HG03439 (cell line): ENCODE measurements around the gene PSMA1.
A peak's percentile ranks its signal among the peaks of the same experiment; 100 is the strongest.
"Not testable (repeated sequence)": the region's sequence is repeated elsewhere in the genome, so short reads cannot be mapped to it uniquely, and the experiment has no call there.

Experiments used
- ATAC-seq: cut with Tn5 transposase; IDR thresholded peaks from one replicate; pipeline ENCODE4 v1.9.1; 2021; ENCODE audit warnings: mild to moderate bottlenecking, moderate library complexity; ENCODE audit not compliant: unreplicated experiment

PSMA1 gene

GRCh38 chr11:14519917-14520746, at the start of gene PSMA1:
Gene PSMA1, minus strand, starts transcription at chr11:14520386. Its CDS starts 87 bp downstream, at chr11:14520299.
- ATAC-seq, result peak; percentile 93

DNA sequence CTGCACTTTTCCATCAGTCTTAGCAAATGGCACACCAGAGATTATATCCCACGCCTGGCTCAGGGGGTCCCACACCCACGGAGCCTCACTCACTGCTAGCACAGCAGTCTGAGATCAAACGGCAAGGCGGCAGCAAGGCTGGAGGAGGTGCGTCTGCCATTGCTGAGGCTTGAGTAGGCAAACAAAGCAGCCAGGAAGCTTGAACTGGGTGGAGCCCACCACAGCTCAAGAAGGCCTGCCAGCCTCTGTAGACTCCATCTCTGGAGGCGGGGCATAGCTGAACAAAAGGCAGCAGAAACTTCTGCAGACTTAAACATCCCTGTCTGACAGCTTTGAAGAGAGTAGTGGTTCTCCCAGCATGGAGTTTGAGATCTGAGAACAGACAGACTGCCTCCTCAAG, 49.3 kb upstream of the PSMA1 start:
- not testable (repeated sequence) for ATAC-seq

DNA sequence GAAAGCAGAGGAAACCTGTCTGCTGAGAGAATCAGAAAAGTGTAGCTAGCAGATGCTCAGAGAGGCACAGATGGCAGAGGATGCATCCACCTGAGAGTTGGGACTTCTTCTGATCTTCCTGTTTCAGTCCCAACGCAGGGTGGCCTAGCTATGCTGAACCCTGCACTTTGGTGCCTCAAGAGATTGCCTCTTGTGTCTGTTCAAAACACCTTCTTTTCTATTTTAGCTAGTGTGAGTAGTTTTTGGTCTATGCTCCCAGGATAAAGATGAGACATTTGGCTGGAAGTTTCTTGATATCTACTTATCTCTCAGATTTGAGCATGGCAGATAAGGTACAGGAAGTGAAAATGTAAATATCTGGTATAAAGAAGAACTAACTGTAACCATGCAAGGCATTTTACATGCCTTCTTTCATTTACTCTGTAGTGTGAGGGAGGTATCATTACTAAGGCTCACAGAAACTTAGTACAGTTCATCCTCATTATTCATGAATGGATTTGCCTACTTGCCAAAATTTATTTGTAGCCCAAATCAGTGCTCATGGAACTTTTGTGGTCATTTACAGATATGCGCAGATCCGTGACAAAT, 47.0 kb upstream of the PSMA1 start:
- no peak for ATAC-seq

DNA sequence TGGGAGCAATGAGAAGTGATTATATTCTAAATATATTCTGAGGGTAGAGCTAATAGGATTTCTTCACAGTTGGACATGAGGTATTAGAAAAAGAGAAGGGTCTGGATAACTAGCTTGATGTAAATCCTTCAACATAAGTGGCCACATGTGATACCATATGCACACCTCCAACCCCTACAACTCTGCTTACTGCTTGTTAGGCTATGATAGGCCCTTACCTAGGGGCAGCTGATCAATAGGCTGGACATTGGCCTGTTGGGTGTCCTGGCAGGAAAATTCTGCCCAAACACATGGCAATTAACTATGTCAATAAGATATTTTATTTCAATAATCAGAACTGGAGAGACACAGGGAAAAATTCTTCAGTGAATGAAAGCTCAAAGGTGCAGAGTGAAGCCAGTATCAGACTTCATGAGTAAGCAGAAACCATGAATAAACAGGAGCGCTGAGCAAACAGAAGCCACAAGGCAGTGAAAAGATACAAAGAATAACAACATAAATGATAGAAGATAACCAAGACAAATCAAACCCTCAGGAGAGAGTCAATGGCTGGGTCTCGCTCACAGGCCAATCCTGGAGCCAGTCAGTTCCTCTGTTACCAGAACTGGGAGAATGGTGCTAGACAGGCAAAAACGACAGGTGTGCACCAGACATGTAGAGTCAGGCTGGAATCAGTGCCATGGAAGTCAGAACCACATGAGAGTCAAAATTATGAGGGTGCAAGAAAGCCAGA, 46.3 kb upstream of the PSMA1 start:
- ATAC-seq, result no peak

DNA sequence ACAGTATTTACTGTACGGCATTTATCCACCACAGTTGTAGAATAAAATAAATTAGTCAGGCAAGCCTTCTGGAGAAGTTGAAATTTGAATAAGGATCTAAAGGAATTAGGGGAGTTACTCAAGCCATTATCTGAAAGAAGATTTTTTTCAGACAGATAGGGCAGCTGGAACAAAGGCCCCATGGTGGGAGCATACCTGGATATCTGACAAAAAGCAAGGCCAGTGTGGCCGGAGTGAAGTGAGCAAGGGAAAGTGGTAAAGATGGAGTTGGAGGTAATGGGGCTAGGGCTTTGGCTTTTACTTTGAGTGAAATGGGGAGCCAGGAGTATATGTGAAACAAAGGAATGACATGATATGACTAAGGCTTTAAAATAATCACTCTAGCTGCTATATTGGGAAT, 45.7 kb upstream of the PSMA1 start:
- ATAC-seq, result no peak

DNA sequence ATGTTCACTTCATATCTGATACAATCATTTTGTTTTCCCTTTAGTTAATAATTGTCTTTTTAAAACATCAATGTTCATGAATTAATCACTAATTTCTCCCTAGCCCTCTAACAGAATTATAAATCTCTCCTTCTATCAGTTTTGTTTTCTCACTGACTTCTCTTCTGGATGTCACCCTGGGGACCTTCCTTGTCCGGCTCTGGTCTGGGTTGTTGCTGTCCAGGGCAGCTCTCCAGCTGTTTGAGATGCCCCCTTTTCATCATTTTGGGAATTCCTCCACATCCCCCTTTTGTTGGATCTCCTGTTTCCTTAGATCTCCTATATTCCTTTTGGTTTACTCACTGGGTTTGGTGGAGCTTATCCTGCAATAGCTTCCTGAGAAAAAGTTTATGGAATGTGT, 35.6 kb upstream of the PSMA1 start:
- ATAC-seq, result no peak

DNA sequence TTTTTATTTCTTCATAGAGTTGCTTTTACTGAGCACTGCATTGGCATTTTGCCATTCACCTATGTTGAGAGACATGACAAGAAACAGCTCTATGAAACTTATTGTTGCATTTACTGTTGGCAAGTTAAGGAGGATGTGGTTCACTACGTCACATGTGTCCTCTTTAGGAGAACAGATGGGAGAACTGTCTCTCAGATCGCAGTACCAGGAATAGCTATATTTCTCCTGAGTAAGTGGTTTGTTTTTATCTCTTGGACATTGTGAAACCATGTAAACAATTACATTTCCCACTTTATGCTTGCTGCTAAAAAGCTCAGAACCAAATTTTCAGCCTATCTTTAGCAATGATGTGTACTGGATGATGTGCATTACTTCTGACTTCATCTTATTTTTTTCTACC, 34.8 kb upstream of the PSMA1 start:
- ATAC-seq, result no peak

GRCh38 chr11:14552089-14552488, 31.9 kb upstream of the PSMA1 start:
- ATAC-seq, result no peak

GRCh38 chr11:14551380-14551779, 31.2 kb upstream of the PSMA1 start:
- ATAC-seq, result no peak

DNA sequence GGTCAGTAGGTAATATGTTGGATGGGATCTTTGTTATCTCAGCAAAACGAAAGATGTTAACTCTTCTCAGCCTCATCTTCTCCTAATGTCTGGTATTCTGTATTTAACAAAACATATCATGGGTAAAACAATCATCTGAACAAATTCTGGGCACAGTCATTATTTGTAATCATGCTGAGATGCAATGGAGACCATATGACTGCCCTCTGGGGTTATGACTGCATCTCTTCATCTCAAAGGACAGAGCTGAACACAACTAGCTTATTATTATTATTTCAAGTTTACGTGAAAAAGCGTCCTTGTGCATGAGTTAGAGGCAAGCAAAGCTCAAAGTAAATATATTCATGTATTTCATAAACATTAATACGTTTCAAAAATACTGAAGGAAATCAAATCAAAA, 29.7 kb upstream of the PSMA1 start:
- ATAC-seq, result no peak

DNA sequence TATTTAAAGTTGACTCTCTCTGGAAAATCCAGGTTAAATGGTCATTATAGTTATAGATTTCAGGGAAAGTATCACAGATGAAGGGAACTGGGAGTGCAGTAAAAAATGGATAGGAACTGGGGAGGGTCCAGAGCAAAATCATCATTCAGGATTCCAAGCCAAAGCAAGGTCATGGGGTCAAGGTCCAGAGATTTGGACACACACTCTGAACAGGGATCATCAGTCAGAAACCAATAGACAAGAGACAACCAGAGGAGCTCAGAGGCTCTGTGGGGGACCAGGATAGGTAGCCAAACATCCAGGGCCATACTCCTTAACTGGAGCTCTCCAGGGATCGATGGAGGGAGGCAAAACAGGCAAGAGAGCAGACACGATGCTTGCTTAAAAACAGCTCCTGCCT, 27.3 kb upstream of the PSMA1 start:
- ATAC-seq, result no peak

GRCh38 chr11:14546672-14547071, 26.5 kb upstream of the PSMA1 start:
- ATAC-seq, result no peak

GRCh38 chr11:14544611-14545010, 24.4 kb upstream of the PSMA1 start:
- ATAC-seq, result peak; percentile 69

DNA sequence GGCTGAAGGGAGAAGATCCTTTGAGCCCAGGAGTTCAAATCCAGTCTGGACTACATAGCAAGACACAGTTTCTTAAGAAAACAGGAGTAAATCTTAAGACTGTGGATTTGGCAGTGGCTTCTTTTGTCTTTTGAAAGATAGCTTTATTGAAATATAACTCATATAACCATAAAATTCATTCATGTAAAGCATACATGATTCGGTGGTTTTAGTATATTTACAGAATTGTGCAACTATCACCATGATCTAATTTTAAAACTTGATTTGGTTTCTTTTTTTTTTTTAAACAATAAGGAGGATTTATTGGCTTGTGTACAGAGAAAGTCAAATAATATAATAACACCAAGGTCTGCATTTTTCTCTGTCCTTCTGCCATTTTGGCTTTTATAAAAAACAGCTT, 23.1 kb upstream of the PSMA1 start:
- ATAC-seq, result no peak

DNA sequence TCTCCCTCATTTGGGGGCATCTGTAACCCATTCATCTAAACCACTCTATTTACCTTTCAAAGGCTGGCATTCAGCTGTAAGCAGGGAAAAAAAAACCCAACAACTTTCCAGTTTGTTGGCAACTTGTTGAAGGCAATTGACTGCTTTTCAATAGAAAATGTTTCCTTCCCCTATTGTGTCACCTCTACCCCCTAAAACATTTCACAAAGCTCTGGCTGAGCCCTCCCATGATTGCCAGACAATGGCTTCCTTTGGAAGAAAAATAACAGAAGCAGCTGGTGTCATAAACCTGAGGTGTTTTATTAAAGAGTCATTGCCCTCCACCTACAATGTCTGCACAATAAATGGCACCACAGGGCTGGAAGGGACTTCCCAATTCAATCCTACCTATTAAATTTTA, 22.1 kb upstream of the PSMA1 start:
- no peak for ATAC-seq

DNA sequence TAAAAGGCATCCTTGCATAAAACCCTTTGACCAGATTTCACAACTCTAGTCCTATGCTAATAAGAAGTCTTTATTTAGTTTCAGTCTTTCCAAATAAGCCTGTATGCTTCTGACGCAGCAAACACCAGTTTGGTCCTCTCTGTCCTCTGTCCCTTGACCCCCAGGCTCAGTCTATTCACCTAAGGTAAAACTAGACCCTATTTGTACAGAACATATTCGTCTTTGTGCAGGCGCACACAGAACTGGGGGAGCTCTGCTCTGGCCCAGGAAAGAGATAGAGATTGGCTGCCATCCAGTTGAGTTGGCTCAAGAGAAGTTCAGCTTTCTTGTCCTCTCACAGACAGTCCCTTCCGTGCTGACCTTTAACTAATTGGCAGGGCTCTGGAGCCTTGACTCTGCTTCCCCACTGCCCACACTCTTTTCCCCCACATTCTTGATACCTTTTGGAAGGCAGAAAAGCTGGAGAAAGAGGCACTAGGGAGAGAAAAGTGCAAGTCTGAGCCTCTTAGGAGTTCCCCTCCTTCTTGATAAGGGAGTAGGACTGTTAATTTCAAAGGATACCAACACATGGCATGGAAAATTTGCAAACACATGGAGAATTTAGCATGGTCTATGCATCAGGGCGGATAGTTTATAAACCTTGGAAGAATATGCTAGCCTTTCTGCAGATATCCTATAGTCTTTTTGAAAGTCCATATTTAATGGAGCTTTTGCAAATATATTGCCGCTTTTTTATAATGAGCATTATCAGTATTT, 21.2 kb upstream of the PSMA1 start:
- no peak for ATAC-seq

- ATAC-seq, result no peak
Measured at GRCh38 chr11:14539982-14540421, 19.8 kb upstream of the PSMA1 start.

- ATAC-seq, result no peak
Measured at GRCh38 chr11:14538926-14539554, 18.9 kb upstream of the PSMA1 start.

DNA sequence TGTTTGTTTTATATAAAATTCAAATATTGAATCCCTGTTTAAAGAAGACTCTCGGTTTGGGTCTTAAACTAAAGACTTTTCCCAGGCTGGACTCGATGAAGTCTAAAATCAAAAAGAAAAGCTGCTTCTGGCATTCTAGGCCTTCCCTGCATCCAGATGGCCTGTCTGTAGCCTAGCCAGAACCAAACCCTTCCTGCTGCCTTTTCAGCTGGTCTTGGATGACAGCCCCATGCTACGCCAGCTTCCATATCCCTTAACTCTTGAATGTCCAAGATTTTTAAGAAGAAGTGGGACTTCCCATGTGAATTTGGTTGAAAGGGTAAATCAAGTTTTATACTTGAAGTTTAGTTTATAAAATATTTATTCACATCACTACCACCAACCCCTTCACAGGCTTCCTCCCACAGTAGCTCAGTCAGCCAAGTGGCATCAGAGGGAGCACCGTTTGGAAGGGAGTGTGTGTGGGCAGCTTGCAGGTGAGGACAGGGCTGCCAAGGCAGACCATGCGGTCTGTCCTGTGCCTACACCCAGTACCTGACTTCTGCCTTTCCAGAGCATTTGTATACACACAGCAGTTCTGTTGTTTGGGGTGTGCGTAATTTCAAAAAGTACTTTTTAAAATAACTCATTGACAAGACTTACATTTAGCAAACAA, 18.2 kb upstream of the PSMA1 start:
- no peak for ATAC-seq

GRCh38 chr11:14537134-14537599, 17.0 kb upstream of the PSMA1 start:
- no peak for ATAC-seq
